Stimulated activated naive CD8-positive, alpha-beta T cell treated with anti-CD3 and anti-CD28 coated beads, Interleukin-15, Interleukin-2, amounts not matched to agents 100 ng/mL and 50 ng/mL, for 24 hours (primary cell): ENCODE results near the gene TMEM233.

Source experiments
- H3K27ac Mint-ChIP-seq: one replicate; pipeline ENCODE4 v1.8.0; 2021; ENCODE audit warnings: mild to moderate bottlenecking, mixed read lengths
- H3K27me3 Mint-ChIP-seq: one replicate; pipeline ENCODE4 v1.8.0; 2021; ENCODE audit warnings: mixed read lengths
- H3K36me3 Mint-ChIP-seq: one replicate; pipeline ENCODE4 v1.8.0; 2021; ENCODE audit warnings: low read depth, mixed read lengths
- H3K4me1 Mint-ChIP-seq: one replicate; pipeline ENCODE4 v1.8.0; 2021; ENCODE audit warnings: low read depth, mixed read lengths
- H3K4me3 Mint-ChIP-seq: one replicate; pipeline ENCODE4 v1.8.0; 2021; ENCODE audit warnings: mild to moderate bottlenecking, mixed read lengths
- H3K9me3 Mint-ChIP-seq: one replicate; pipeline ENCODE4 v1.8.0; 2021; ENCODE audit warnings: mixed read lengths

TMEM233 gene

GRCh38 chr12:119660076-119660475 is 66.5 kb downstream of the TMEM233 start:
- H3K4me3 Mint-ChIP-seq: no peak overlapping the region
- no peaks in the 10 kb centered on the region for H3K9me3 Mint-ChIP-seq
- H3K36me3 Mint-ChIP-seq: no peaks in the 10 kb centered on the region
- H3K27me3 Mint-ChIP-seq: peaks cover 4% of the 10 kb centered on the region
- H3K27ac Mint-ChIP-seq: no peak overlapping the region
- peaks cover 5% of the 10 kb centered on the region for H3K4me1 Mint-ChIP-seq

DNA sequence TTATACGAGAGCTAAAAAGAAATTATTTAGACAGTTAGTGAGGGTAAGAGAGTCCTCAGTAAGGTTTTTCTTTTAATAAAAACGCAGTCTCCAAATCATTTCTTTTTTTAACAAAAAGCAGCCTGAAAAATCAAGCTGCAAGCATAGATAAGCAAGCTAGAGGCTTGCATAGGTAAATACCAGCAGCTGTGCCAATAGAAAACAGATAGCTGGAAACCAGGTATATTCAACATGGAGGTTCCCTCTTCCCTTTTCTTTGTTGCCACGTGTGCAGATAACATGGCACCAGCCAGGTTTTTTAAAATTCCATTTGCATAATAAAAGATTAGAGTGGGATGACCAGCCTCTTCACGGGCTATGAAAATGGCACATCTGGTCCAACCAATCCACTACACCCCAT is 68.3 kb downstream of the TMEM233 start:
- Mint-ChIP-seq H3K27ac (no peak overlapping the region), H3K27me3 (peaks cover 4% of the 10 kb centered on the region), H3K4me3 (no peak overlapping the region), H3K9me3 (no peaks in the 10 kb centered on the region), H3K4me1 (peaks cover 19% of the 10 kb centered on the region), H3K36me3 (no peaks in the 10 kb centered on the region)

- Mint-ChIP-seq H3K4me3 (no peak overlapping the region), H3K27me3 (peaks cover 4% of the 10 kb centered on the region), H3K4me1 (peaks cover 35% of the 10 kb centered on the region), H3K9me3 (no peaks in the 10 kb centered on the region), H3K36me3 (peaks cover 4% of the 10 kb centered on the region), H3K27ac (no peak overlapping the region)
Observed at GRCh38 chr12:119664642-119665041, 71.1 kb downstream of the TMEM233 start.

- H3K4me1 Mint-ChIP-seq: peaks cover 37% of the 10 kb centered on the region
- H3K27me3 Mint-ChIP-seq: peaks cover 4% of the 10 kb centered on the region
- no peak overlapping the region for H3K27ac Mint-ChIP-seq
- no peaks in the 10 kb centered on the region for H3K9me3 Mint-ChIP-seq
- no peak overlapping the region for H3K4me3 Mint-ChIP-seq
- H3K36me3 Mint-ChIP-seq: peaks cover 11% of the 10 kb centered on the region
Observed at GRCh38 chr12:119665164-119665929, 71.8 kb downstream of the TMEM233 start.

GRCh38 chr12:119666226-119666795 is 72.7 kb downstream of the TMEM233 start:
- peak overlapping the region; percentile 70 for H3K27ac Mint-ChIP-seq
- H3K4me1 Mint-ChIP-seq: peaks cover 47% of the 10 kb centered on the region
- peak overlapping the region; percentile 93 for H3K4me3 Mint-ChIP-seq
- peaks cover 2% of the 10 kb centered on the region for H3K27me3 Mint-ChIP-seq
- no peaks in the 10 kb centered on the region for H3K9me3 Mint-ChIP-seq
- peaks cover 20% of the 10 kb centered on the region for H3K36me3 Mint-ChIP-seq

GRCh38 chr12:119666900-119667576 is 73.5 kb downstream of the TMEM233 start:
- Mint-ChIP-seq H3K4me3 (peak overlapping the region; percentile 93), H3K27me3 (no peaks in the 10 kb centered on the region), H3K36me3 (peaks cover 28% of the 10 kb centered on the region), H3K9me3 (no peaks in the 10 kb centered on the region), H3K4me1 (peaks cover 54% of the 10 kb centered on the region), H3K27ac (peak overlapping the region; percentile 79)

- peaks cover 35% of the 10 kb centered on the region for H3K36me3 Mint-ChIP-seq
- H3K27ac Mint-ChIP-seq: peak within 1 kb of the TSS; percentile 89
- no peaks in the 10 kb centered on the region for H3K9me3 Mint-ChIP-seq
- peak within 1 kb of the TSS; percentile 93 for H3K4me3 Mint-ChIP-seq
- H3K27me3 Mint-ChIP-seq: no peaks in the 10 kb centered on the region
- H3K4me1 Mint-ChIP-seq: peaks cover 61% of the 10 kb centered on the region
Observed at GRCh38 chr12:119667577-119668323, 74.2 kb downstream of the TMEM233 start, which contains the start of gene PRKAB1. PRKAB1 (plus strand) TSS chr12:119668133; CDS start chr12:119668245, 112 bp downstream.

- H3K27ac Mint-ChIP-seq: peak overlapping the region; percentile 89
- peaks cover 41% of the 10 kb centered on the region for H3K36me3 Mint-ChIP-seq
- peak overlapping the region; percentile 93 for H3K4me3 Mint-ChIP-seq
- no peaks in the 10 kb centered on the region for H3K9me3 Mint-ChIP-seq
- no peaks in the 10 kb centered on the region for H3K27me3 Mint-ChIP-seq
- H3K4me1 Mint-ChIP-seq: peaks cover 68% of the 10 kb centered on the region
Observed at GRCh38 chr12:119668324-119668841, 74.8 kb downstream of the TMEM233 start.

GRCh38 chr12:119669744-119670472 is 76.3 kb downstream of the TMEM233 start:
- Mint-ChIP-seq H3K9me3 (no peaks in the 10 kb centered on the region), H3K4me3 (peak overlapping the region; percentile 64), H3K36me3 (peaks cover 54% of the 10 kb centered on the region), H3K27me3 (no peaks in the 10 kb centered on the region), H3K27ac (peak overlapping the region; percentile 73), H3K4me1 (peaks cover 81% of the 10 kb centered on the region)

- Mint-ChIP-seq H3K36me3 (peaks cover 66% of the 10 kb centered on the region), H3K27me3 (no peaks in the 10 kb centered on the region), H3K4me1 (peaks cover 77% of the 10 kb centered on the region), H3K9me3 (no peaks in the 10 kb centered on the region), H3K4me3 (peak overlapping the region; percentile 15), H3K27ac (peak overlapping the region; percentile 73)
Observed at GRCh38 chr12:119671070-119671469, 77.5 kb downstream of the TMEM233 start.

DNA sequence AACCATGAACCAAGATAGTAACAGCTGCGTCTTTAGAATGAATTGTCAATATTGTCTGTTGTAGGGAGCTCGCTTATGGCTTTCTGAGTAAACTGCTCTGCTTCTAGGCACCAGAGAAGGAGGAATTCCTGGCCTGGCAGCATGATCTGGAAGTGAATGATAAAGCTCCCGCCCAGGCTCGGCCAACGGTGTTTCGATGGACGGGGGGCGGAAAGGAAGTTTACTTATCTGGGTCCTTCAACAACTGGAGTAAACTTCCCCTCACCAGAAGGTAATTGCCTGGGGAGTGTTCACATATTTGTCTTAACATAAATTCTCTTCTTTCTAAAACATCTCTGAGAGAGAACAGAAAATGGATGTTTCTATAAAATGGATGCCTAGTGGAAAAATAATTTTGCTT is 78.6 kb downstream of the TMEM233 start:
- H3K4me1 Mint-ChIP-seq: peaks cover 66% of the 10 kb centered on the region
- H3K36me3 Mint-ChIP-seq: peaks cover 77% of the 10 kb centered on the region
- H3K27ac Mint-ChIP-seq: peak overlapping the region; percentile 69
- no peaks in the 10 kb centered on the region for H3K9me3 Mint-ChIP-seq
- no peaks in the 10 kb centered on the region for H3K27me3 Mint-ChIP-seq
- no peak overlapping the region for H3K4me3 Mint-ChIP-seq

DNA sequence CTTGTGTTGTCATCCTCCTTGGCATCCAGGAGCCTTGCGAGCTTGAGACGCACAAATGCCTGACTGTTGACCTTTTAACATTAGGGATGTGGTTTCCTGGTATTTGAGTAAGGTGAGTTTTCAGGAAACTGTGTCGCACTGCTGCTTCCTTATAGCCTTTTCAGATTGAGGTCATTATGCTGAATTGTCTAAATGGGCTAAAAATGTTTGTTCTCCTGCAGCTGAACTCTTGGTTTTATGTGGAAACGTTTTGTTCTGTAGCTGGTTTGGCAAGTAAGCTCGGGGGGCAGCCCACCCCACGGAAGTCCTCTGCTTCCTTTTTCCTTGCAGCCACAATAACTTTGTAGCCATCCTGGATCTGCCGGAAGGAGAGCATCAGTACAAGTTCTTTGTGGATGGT is 80.1 kb downstream of the TMEM233 start:
- no peaks in the 10 kb centered on the region for H3K9me3 Mint-ChIP-seq
- peaks cover 58% of the 10 kb centered on the region for H3K4me1 Mint-ChIP-seq
- peak overlapping the region; percentile 65 for H3K4me3 Mint-ChIP-seq
- no peaks in the 10 kb centered on the region for H3K27me3 Mint-ChIP-seq
- H3K36me3 Mint-ChIP-seq: peaks cover 85% of the 10 kb centered on the region
- H3K27ac Mint-ChIP-seq: peak overlapping the region; percentile 91

DNA sequence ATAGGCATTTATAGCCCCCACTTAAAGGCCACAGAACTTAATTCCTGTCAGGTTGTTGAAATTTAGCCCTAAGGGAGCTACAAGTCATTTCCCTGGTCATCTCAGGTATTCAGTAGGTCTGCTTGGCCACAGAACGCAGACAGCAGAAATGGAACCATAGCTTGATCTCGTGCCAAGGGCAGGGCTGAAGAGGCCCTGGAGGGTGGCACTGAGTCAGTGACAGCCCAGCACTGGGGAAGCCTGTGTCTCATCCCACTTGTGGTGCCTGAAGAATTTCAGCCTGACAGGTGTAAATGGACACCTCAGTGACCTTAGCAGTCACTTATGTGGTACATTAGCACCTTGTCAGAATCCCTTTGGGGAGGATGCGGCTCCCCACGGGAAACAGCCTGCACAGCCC is 81.0 kb downstream of the TMEM233 start:
- peaks cover 54% of the 10 kb centered on the region for H3K4me1 Mint-ChIP-seq
- H3K36me3 Mint-ChIP-seq: peaks cover 91% of the 10 kb centered on the region
- no peak overlapping the region for H3K4me3 Mint-ChIP-seq
- H3K27ac Mint-ChIP-seq: peak overlapping the region; percentile 91
- H3K9me3 Mint-ChIP-seq: no peaks in the 10 kb centered on the region
- H3K27me3 Mint-ChIP-seq: no peaks in the 10 kb centered on the region

DNA sequence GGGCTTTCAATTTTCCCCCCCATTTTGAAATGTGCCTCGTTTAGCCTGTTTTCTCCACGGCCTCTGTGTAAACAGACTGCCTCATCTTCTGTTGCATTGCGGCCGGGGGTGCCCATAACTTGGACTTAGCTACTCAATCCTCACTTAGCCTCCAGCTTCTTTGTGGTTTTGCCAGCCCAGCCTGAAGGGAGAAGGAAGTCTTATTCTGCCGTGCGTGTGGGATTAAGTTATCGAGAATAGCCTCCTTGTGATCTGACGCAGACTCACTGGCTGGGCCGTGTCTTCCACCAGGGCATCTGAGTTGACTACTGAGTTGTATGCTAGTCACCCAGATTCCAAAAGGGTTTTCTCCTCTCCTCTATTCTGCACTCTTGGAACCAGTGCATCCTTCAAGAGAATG is 82.4 kb downstream of the TMEM233 start:
- H3K27me3 Mint-ChIP-seq: no peaks in the 10 kb centered on the region
- no peak overlapping the region for H3K27ac Mint-ChIP-seq
- H3K36me3 Mint-ChIP-seq: peaks cover 92% of the 10 kb centered on the region
- H3K9me3 Mint-ChIP-seq: no peaks in the 10 kb centered on the region
- no peak overlapping the region for H3K4me3 Mint-ChIP-seq
- peaks cover 39% of the 10 kb centered on the region for H3K4me1 Mint-ChIP-seq
